Right lobe of liver (tissue), 6 donors: ENCODE measurements around the gene RPS14. TPM values are rescaled to one million over a fixed set of nuclear protein-coding genes. Genes with fewer than 3 reads are reported as not detected.

Source experiments
- ATAC-seq, 4 donors: fragments of 200-7000 bp; cut with Tn5 transposase; one replicate each; pipeline ENCODE4 v1.9.1; 2020; ENCODE audit warnings: mild to moderate bottlenecking in 4 of 4, moderate library complexity in 4 of 4
- DNase-seq, 3 donors: peaks; one replicate each; pipeline ENCODE4 v3.0.0-alpha.2; 2020
- H3K27ac ChIP-seq, 3 donors: fragments of 200-600 bp; one replicate each; pipeline ENCODE4 v1.8.0; 2022
- H3K27me3 ChIP-seq, 2 donors: fragments of 200-600 bp; one replicate each; pipeline ENCODE4 v1.8.0; 2022
- H3K36me3 ChIP-seq, 4 donors: fragments of 200-600 bp; sonication (generic) in 1 of 4; one replicate each; pipeline versions ENCODE4 v1.5.1 to v1.8.0; 2017 to 2022; ENCODE audit warnings: control low read depth in 1 of 4
- H3K4me1 ChIP-seq, 4 donors: fragments of 200-600 bp; sonication (generic) in 1 of 4; one replicate each; pipeline versions ENCODE4 v1.5.1 to v1.8.0; 2017 to 2022; ENCODE audit warnings: control low read depth in 1 of 4
- H3K4me3 ChIP-seq, 3 donors: fragments of 200-600 bp; one replicate each; pipeline ENCODE4 v1.8.0; 2022
- H3K9me3 ChIP-seq, 4 donors: fragments of 200-600 bp; sonication (generic) in 1 of 4; one replicate each; pipeline versions ENCODE4 v1.5.1 to v1.8.0; 2017 to 2022; ENCODE audit warnings: control low read depth in 1 of 4
- CTCF ChIP-seq, 4 donors: fragments of 200-600 bp in 3 of 4; fragments of 450-650 bp in 1 of 4; IDR thresholded peaks; one replicate each; pipeline versions ENCODE4 v1.5.1 to v1.8.0; 2016 to 2022; ENCODE audit warnings: antibody characterized with exemption in 4 of 4, mild to moderate bottlenecking in 2 of 4
- POLR2A ChIP-seq: fragments of 450-650 bp; IDR thresholded peaks from one replicate; pipeline ENCODE4 v1.6.1; 2017; ENCODE audit warnings: antibody characterized with exemption, mild to moderate bottlenecking
- WGBS: methylation state at CpG from one replicate; pipeline ENCODE4 v1.1.6; 2018; ENCODE audit warnings: low coverage, low lambda C conversion rate; ENCODE audit not compliant: insufficient coverage; ENCODE audit errors: missing lambda C conversion rate; 5-methylcytosine and 5-hydroxymethylcytosine counted together
- intact Hi-C, 2 donors: fragments of 100-400 bp; cut with DNase I; formaldehyde crosslinking; loops; one replicate each; pipeline versions ENCODE4 v1.11.2 to v1.14.1; 2022
- total RNA-seq, 6 experiments: library from RNA; depleted of rRNA in 2 of 6; stranded (reverse); fragments of >200 nt in 2 of 6; fragmentation: NEBNext Ultra II Directional in 3 of 6; extraction: Animal tissue kit (Norgen Biotek cat#: 25700) in 3 of 6; gene quantifications; one replicate each; pipeline versions ENCODE4 v1.1.0 to v1.2.4, GENCODE V29; 2016 to 2023
- donor health status: DM: no; HTN: yes; CAD: no.
- donor health status: DM: no; HTN: no; CAD: no.
- donor health status: DM: no; HTN: no; CAD: no.
- donor health status: DM: no; HTN: yes; CAD: no.
- donor health status: DM: no; HTN: yes; CAD: no.

RPS14 gene
- total RNA-seq, 6 experiments from 2014 or later, result 573 to 800 (median 663) TPM

GRCh38 chr5:150413176-150413901 is 36.2 kb downstream of the RPS14 start:
- H3K36me3 ChIP-seq, result no peaks in the 10 kb centered on the region
- no peaks in the 10 kb centered on the region for H3K27me3 ChIP-seq
- ATAC-seq, result no peak
- 62% methylated on average over 12 of the region's 12 CpGs for WGBS
- intact Hi-C loops, result no loop called here
- H3K27ac ChIP-seq, result peak overlapping the region; percentile 65 to 76 (median 74)
- peak in 1 of 3 donors; percentile 18 for DNase-seq
- H3K4me3 ChIP-seq, result peak overlapping the region in 2 of 3 donors; percentile 49 to 52
- H3K4me1 ChIP-seq, result peaks cover 0 to 18% (median 6%) of the 10 kb centered on the region in 4 donors
- no peak for TF ChIP-seq POLR2A
- H3K9me3 ChIP-seq, result no peaks in the 10 kb centered on the region

GRCh38 chr5:150412319-150413175 is 37.0 kb downstream of the RPS14 start, which contains the start of gene CD74:
CD74 (minus strand) TSS chr5:150412910; CDS start chr5:150412749, 161 bp downstream.
- H3K9me3 ChIP-seq, result no peaks in the 10 kb centered on the region
- intact Hi-C loops, result no loop called here
- no peak for TF ChIP-seq CTCF (IDR thresholded peaks at IDR 0.05)
- peak; percentile 81 for TF ChIP-seq POLR2A
- peak within 1 kb of the TSS; percentile 39 to 52 (median 49) for H3K4me3 ChIP-seq
- WGBS, result 15% methylated on average over 7 of the region's 20 CpGs
- peak; percentile 71 to 75 (median 73) for ATAC-seq
- peak; percentile 78 to 82 (median 82) for DNase-seq
- H3K27me3 ChIP-seq, result no peaks in the 10 kb centered on the region
- H3K36me3 ChIP-seq, result no peaks in the 10 kb centered on the region
- peaks cover 0 to 18% (median 6%) of the 10 kb centered on the region in 4 donors for H3K4me1 ChIP-seq
- H3K27ac ChIP-seq, result peak within 1 kb of the TSS; percentile 65 to 76 (median 74)

- ATAC-seq (peak in 2 of 4 donors; percentile 3 to 13), DNase-seq (peak in 1 of 3 donors; percentile 54)
- Histone ChIP-seq H3K4me3 (peak overlapping the region; percentile 39 to 52 (median 49)), H3K9me3 (no peaks in the 10 kb centered on the region), H3K27me3 (no peaks in the 10 kb centered on the region), H3K27ac (peak overlapping the region; percentile 65 to 76 (median 74)), H3K36me3 (no peaks in the 10 kb centered on the region), H3K4me1 (peaks cover 0 to 18% (median 6%) of the 10 kb centered on the region in 4 donors)
- TF ChIP-seq CTCF (IDR thresholded peaks at IDR 0.05), result no peak
- TF ChIP-seq POLR2A, result no peak
- intact Hi-C loops, result no loop called here
- WGBS, result 62% methylated on average over 4 of the region's 5 CpGs
Observed at GRCh38 chr5:150411245-150411979, 38.1 kb downstream of the RPS14 start.

GRCh38 chr5:150410524-150411244 is 38.9 kb downstream of the RPS14 start:
- intact Hi-C loops, result no loop called here
- peaks cover 0 to 18% (median 6%) of the 10 kb centered on the region in 4 donors for H3K4me1 ChIP-seq
- H3K9me3 ChIP-seq, result no peaks in the 10 kb centered on the region
- peak overlapping the region; percentile 21 to 52 (median 39) for H3K4me3 ChIP-seq
- DNase-seq, result peak; percentile 42 to 74 (median 56)
- peak; percentile 73 to 80 (median 76) for ATAC-seq
- TF ChIP-seq CTCF (IDR thresholded peaks at IDR 0.05) (no peak), POLR2A (no peak)
- WGBS, result 17% methylated on average over 4 of the region's 4 CpGs
- no peaks in the 10 kb centered on the region for H3K27me3 ChIP-seq
- peak overlapping the region; percentile 58 to 76 (median 74) for H3K27ac ChIP-seq
- H3K36me3 ChIP-seq, result peaks cover 0 to 7% (median 0%) of the 10 kb centered on the region in 4 donors
